GM23338 (cell line): Measurements from ENCODE around the gene PDXDC1. TPM values are rescaled to one million over a fixed set of nuclear protein-coding genes. Genes with fewer than 3 reads are reported as not detected.
"Not testable (repeated sequence)": the region's sequence is repeated elsewhere in the genome, so short reads cannot be mapped to it uniquely, and the experiment has no call there.

Source experiments
- ATAC-seq: fragments of 200-7000 bp; cut with Tn5 transposase; 3 replicates; pipeline ENCODE4 v1.9.1; 2020
- DNase-seq: peaks from one replicate; pipeline ENCODE4 v3.0.0-alpha.2; 2015; ENCODE audit warnings: low spot score
- H2AFZ ChIP-seq: fragments of 200-600 bp; sonication (generic); 2 replicates; pipeline ENCODE4 v1.8.0; 2016; ENCODE audit warnings: antibody characterized with exemption, mild to moderate bottlenecking, moderate library complexity
- H3F3A ChIP-seq: fragments of 200-600 bp; sonication (generic); replicated peaks from 2 replicates; pipeline ENCODE4 v1.8.0; 2017; ENCODE audit warnings: antibody characterized with exemption, mixed run types, low read depth
- H3K27ac ChIP-seq: fragments of 200-600 bp; sonication (generic); 2 replicates; pipeline ENCODE4 v1.6.1; 2016; ENCODE audit warnings: low read depth
- H3K27me3 ChIP-seq: fragments of 200-600 bp; sonication (generic); 2 replicates; pipeline ENCODE4 v1.8.0; 2016; ENCODE audit warnings: mild to moderate bottlenecking, mixed run types, moderate library complexity; ENCODE audit not compliant: insufficient read depth
- H3K36me3 ChIP-seq: fragments of 200-600 bp; sonication (generic); 2 replicates; pipeline ENCODE4 v1.8.0; 2016; ENCODE audit warnings: mild to moderate bottlenecking; ENCODE audit not compliant: insufficient read depth
- H3K4me1 ChIP-seq: fragments of 200-600 bp; sonication (generic); 2 replicates; pipeline ENCODE4 v1.8.0; 2016; ENCODE audit warnings: mild to moderate bottlenecking, moderate library complexity; ENCODE audit not compliant: insufficient read depth
- H3K4me2 ChIP-seq: fragments of 200-600 bp; sonication (generic); 2 replicates; pipeline ENCODE4 v1.7.1; 2017; ENCODE audit warnings: mixed run types
- H3K4me3 ChIP-seq: fragments of 200-600 bp; sonication (generic); 2 replicates; pipeline ENCODE4 v1.6.1; 2016; ENCODE audit warnings: mixed run types
- H3K79me2 ChIP-seq: fragments of 200-600 bp; sonication (generic); replicated peaks from 2 replicates; pipeline ENCODE4 v1.8.0; 2017; ENCODE audit warnings: mild to moderate bottlenecking; ENCODE audit not compliant: insufficient read depth
- H3K9me2 ChIP-seq: fragments of 200-600 bp; sonication (generic); 2 replicates; pipeline ENCODE4 v1.8.0; 2017; ENCODE audit not compliant: insufficient read depth
- H4K20me1 ChIP-seq: fragments of 200-600 bp; sonication (generic); replicated peaks from 2 replicates; pipeline ENCODE4 v1.8.0; 2017; ENCODE audit warnings: mild to moderate bottlenecking; ENCODE audit not compliant: insufficient read depth
- H3K27ac Mint-ChIP-seq: 2 replicates; pipeline ENCODE4 v1.8.0; 2020; ENCODE audit warnings: inconsistent platforms, mild to moderate bottlenecking, moderate library complexity, mixed read lengths
- H3K27me3 Mint-ChIP-seq: 3 replicates; pipeline ENCODE4 v1.8.0; 2022; ENCODE audit warnings: low read depth, mild to moderate bottlenecking, moderate library complexity, mixed read lengths, inconsistent platforms; ENCODE audit not compliant: insufficient read depth, poor library complexity
- H3K36me3 Mint-ChIP-seq: 3 replicates; pipeline ENCODE4 v1.8.0; 2021; ENCODE audit warnings: low read depth, mild to moderate bottlenecking, inconsistent platforms, moderate library complexity, mixed read lengths
- H3K4me1 Mint-ChIP-seq: 3 replicates; pipeline ENCODE4 v1.8.0; 2020; ENCODE audit warnings: mild to moderate bottlenecking, inconsistent platforms, mixed read lengths
- H3K4me3 Mint-ChIP-seq: 3 replicates; pipeline ENCODE4 v1.8.0; 2021; ENCODE audit warnings: moderate library complexity, mild to moderate bottlenecking, inconsistent platforms, mixed read lengths
- H3K9me3 Mint-ChIP-seq: 3 replicates; pipeline ENCODE4 v1.8.0; 2020; ENCODE audit warnings: moderate library complexity, mild to moderate bottlenecking, inconsistent platforms, mixed read lengths
- CREB1 ChIP-seq: fragments of 250-450 bp; sonication (Bioruptor Pico); IDR thresholded peaks from 2 replicates; pipeline ENCODE4 v1.5.0; 2020; ENCODE audit warnings: low read depth, mild to moderate bottlenecking, moderate library complexity
- POLR2AphosphoS5 ChIP-seq: IDR thresholded peaks from 2 replicates; pipeline ENCODE4 v1.6.1; 2016; ENCODE audit warnings: antibody characterized with exemption, low read depth
- long read RNA-seq: library from polyadenylated mRNA; unstranded; transcript quantifications from one replicate; pipeline ENCODE4 v2.0.0, GENCODE V29; 2020; ENCODE audit not compliant: unreplicated experiment
- polyA plus RNA-seq: library from polyadenylated mRNA; unstranded; fragments of >200 nt; fragmentation: Nextera tagmentation; extraction: Ambion mirVana; gene quantifications from 2 replicates; pipeline ENCODE4 v1.2.1, GENCODE V29; 2016
- total RNA-seq: library from RNA; depleted of rRNA; stranded (reverse); fragments of >200 nt; shearing (Covaris generic); gene quantifications from 2 replicates; pipeline ENCODE4 v1.2.3, GENCODE V29; 2014; rRNA removed
- TF ChIP-seq, protein P1 (sequence below): IDR thresholded peaks from 2 replicates; pipeline ENCODE4 v1.6.1; 2016; ENCODE audit warnings: antibody characterized with exemption

Gene PDXDC1, protein sequence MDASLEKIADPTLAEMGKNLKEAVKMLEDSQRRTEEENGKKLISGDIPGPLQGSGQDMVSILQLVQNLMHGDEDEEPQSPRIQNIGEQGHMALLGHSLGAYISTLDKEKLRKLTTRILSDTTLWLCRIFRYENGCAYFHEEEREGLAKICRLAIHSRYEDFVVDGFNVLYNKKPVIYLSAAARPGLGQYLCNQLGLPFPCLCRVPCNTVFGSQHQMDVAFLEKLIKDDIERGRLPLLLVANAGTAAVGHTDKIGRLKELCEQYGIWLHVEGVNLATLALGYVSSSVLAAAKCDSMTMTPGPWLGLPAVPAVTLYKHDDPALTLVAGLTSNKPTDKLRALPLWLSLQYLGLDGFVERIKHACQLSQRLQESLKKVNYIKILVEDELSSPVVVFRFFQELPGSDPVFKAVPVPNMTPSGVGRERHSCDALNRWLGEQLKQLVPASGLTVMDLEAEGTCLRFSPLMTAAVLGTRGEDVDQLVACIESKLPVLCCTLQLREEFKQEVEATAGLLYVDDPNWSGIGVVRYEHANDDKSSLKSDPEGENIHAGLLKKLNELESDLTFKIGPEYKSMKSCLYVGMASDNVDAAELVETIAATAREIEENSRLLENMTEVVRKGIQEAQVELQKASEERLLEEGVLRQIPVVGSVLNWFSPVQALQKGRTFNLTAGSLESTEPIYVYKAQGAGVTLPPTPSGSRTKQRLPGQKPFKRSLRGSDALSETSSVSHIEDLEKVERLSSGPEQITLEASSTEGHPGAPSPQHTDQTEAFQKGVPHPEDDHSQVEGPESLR
- total RNA-seq (86.1 and 91.6 TPM in 2 replicates), polyA plus RNA-seq (39.0 and 40.0 TPM in 2 replicates)
- long read RNA-seq, full-length matches to known transcripts = 8 of 31 reads
- long read RNA-seq, partial matches to known transcripts = 8 of 31 reads
- long read RNA-seq, other reads (novel, unspliced or antisense) = 15 of 31 reads

DNA sequence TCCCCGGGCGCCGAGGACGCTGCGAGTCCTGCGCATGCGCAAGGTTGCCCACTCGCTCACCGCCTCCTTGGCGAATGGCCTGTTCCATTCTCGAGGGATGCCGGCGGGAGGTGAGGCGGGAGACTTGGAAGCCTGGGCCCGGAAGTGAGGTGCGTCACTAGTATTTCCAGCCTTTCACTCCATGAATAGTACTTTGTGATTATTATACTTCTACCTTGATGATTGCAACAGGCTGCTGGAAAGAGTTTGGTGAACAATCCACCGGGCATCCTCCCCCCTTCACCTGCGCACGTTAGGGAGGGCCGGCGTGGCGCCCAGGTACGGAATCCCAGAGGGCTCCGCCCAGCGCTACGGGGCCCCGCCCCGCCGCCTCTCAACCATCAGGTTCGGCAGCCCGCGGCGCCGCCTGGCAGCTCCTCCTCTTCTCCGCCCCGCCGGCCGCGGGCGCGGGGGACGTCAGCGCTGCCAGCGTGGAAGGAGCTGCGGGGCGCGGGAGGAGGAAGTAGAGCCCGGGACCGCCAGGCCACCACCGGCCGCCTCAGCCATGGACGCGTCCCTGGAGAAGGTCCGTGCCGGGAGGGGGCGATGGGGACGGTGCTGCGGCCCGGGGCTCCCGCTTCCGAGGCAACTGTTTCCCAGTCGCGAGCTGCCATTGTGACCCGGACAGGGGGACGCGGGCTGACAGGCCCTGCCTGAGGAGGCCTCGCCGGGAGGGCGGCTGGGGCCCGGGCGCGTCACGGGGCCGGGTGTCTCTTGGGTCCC is at the start of gene PDXDC1:
TSS of gene PDXDC1 (plus strand) at position 371 of the 762 bp plus-strand sequence. CDS start at position 545, 174 bp downstream.
- peak within 1 kb of the TSS; percentile 96 for H2AFZ ChIP-seq
- H3K9me2 ChIP-seq, H3K27me3 Mint-ChIP-seq, H3K36me3 ChIP-seq, H3K27me3 ChIP-seq, H3K9me3 Mint-ChIP-seq, H3F3A ChIP-seq, H3K36me3 Mint-ChIP-seq: not testable (repeated sequence)
- peaks cover 14% of the 10 kb centered on the region for H3K4me1 Mint-ChIP-seq
- DNase-seq (peak; percentile 98), ATAC-seq (peak; percentile 93)
- H3K27ac Mint-ChIP-seq = peak within 1 kb of the TSS; percentile 94
- H4K20me1 ChIP-seq = peaks cover 16% of the 10 kb centered on the region; the same call in 1 of the 2 replicates
- H3K4me3 Mint-ChIP-seq = peak within 1 kb of the TSS; percentile 94
- TF ChIP-seq, protein P1, sequence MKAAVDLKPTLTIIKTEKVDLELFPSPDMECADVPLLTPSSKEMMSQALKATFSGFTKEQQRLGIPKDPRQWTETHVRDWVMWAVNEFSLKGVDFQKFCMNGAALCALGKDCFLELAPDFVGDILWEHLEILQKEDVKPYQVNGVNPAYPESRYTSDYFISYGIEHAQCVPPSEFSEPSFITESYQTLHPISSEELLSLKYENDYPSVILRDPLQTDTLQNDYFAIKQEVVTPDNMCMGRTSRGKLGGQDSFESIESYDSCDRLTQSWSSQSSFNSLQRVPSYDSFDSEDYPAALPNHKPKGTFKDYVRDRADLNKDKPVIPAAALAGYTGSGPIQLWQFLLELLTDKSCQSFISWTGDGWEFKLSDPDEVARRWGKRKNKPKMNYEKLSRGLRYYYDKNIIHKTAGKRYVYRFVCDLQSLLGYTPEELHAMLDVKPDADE = peak; percentile 41; the same call in 1 of the 2 replicates
- peak; percentile 94 for TF ChIP-seq POLR2AphosphoS5
- TF ChIP-seq CREB1 (CRISPR knock-in tag) = peak; percentile 54
- H3K4me2 ChIP-seq = peak within 1 kb of the TSS; percentile 100
- peak within 1 kb of the TSS; percentile 100 for H3K4me3 ChIP-seq
- H3K79me2 ChIP-seq = peaks cover 38% of the 10 kb centered on the region
- peaks cover 14% of the 10 kb centered on the region for H3K4me1 ChIP-seq
- peak within 1 kb of the TSS; percentile 76 for H3K27ac ChIP-seq

DNA sequence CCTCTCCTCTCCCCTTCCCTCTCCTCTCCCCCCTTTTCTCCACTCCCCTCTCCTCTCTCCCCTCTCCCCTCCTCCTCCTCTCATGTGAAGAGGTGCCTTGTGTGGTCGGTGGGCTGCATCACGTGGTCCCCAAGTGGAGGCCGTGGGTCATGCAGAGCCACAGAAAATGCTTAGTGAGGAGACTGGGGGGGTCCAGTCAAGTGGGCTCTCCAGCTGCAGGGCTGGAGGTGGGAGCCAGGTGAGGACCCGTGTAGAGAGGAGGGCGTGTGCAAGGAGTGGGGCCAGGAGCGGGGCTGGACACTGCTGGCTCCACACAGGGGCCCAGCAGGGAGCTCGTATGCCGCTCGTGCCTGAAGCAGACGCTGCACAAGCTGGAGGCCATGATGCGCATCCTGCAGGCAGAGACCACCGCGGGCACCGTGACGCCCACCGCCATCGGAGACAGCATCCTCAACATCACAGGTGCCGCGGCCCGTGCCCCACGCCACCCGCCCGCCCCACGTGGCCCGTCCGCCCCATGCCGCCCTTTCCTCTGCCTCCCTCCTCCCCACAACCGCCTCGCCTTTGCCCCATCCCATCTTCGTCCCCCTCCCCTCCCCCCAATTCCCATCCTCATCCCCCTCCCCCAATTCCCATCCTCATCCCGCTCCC is 46.6 kb upstream of the PDXDC1 start:
- H3K36me3 Mint-ChIP-seq, H2AFZ ChIP-seq, H3K27ac ChIP-seq, H3K36me3 ChIP-seq, H3K4me2 ChIP-seq, H3K4me1 ChIP-seq, H3K79me2 ChIP-seq, H3K9me2 ChIP-seq, H3K4me3 Mint-ChIP-seq, H3K27me3 Mint-ChIP-seq, H3K4me3 ChIP-seq, H3K27me3 ChIP-seq, H3K9me3 Mint-ChIP-seq, H3K4me1 Mint-ChIP-seq, H4K20me1 ChIP-seq, H3F3A ChIP-seq, H3K27ac Mint-ChIP-seq: not testable (repeated sequence)
- DNase-seq = peak; percentile 53
- peak; percentile 53 for ATAC-seq

DNA sequence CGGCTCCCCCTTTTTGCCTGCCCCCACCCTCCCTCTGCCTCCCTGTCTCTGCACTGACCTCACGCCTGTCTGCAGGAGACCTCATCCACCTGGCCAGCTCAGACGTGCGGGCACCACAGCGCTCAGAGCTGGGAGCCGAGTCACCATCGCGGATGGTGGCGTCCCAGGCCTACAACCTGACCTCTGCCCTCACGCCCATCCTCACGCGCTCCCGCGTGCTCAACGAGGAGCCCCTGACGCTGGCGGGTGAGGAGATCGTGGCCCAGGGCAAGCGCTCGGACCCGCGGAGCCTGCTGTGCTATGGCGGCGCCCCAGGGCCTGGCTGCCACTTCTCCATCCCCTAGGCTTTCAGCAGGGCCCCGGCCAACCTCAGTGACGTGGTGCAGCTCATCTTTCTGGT is 45.6 kb upstream of the PDXDC1 start:
- H2AFZ ChIP-seq, H3K4me3 ChIP-seq, H4K20me1 ChIP-seq, H3K79me2 ChIP-seq, H3K36me3 ChIP-seq, ATAC-seq, H3K4me1 ChIP-seq, H3K27ac Mint-ChIP-seq, H3K36me3 Mint-ChIP-seq, H3K27ac ChIP-seq, H3K27me3 ChIP-seq, H3K4me1 Mint-ChIP-seq, H3K4me3 Mint-ChIP-seq, H3F3A ChIP-seq, H3K9me2 ChIP-seq, H3K27me3 Mint-ChIP-seq, H3K9me3 Mint-ChIP-seq, DNase-seq, H3K4me2 ChIP-seq: not testable (repeated sequence)

DNA sequence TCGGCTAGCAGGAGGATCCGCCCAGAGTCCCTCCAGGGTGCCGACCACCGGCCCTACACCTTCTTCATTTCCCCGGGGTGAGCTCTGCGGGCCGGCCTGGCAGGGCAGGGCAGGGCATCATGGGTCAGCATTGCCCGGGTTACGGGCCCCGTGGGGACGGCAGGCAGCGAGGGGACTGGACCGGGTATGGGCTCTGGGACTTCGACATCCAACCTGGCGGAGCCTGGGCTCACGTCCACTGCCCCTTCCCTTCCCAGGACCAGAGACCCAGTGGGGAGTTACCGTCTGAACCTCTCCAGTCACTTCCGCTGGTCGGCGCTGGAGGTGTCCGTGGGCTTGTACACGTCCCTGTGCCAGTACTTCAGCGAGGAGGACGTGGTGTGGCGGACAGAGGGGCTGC is 44.6 kb upstream of the PDXDC1 start:
- H3K27ac Mint-ChIP-seq, H3K27me3 Mint-ChIP-seq, H4K20me1 ChIP-seq, H3K4me1 Mint-ChIP-seq, H2AFZ ChIP-seq, H3K9me2 ChIP-seq, H3F3A ChIP-seq, H3K4me3 Mint-ChIP-seq, H3K36me3 ChIP-seq, H3K4me1 ChIP-seq, ATAC-seq, H3K79me2 ChIP-seq, DNase-seq, H3K36me3 Mint-ChIP-seq, H3K27me3 ChIP-seq, H3K4me2 ChIP-seq, H3K27ac ChIP-seq, H3K9me3 Mint-ChIP-seq, H3K4me3 ChIP-seq: not testable (repeated sequence)

DNA sequence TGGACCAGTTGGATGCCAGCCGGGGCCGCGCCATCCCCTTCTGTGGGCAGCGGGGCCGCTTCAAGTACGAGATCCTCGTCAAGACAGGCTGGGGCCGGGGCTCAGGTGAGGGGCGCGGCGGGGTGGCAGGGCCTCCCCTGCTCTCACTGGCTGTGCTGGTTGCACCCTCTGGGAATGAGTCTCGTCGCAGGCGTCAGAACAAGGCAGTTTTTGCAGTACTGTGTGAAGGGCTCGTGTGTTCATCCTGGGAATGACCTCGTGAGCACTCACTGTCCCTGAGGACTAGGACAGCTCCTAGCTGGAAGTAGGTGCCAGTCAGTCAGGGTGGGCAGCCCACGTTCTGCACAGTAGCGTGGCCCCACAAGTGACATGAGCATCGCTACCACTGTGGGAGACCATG is 43.9 kb upstream of the PDXDC1 start:
- not testable (repeated sequence) for H3K4me1 Mint-ChIP-seq, H3K4me1 ChIP-seq, H3K36me3 Mint-ChIP-seq, DNase-seq, H3K9me2 ChIP-seq, H3K4me3 ChIP-seq, H3K27me3 Mint-ChIP-seq, H4K20me1 ChIP-seq, H3K36me3 ChIP-seq, H2AFZ ChIP-seq, H3K4me2 ChIP-seq, H3K27me3 ChIP-seq, ATAC-seq, H3F3A ChIP-seq, H3K4me3 Mint-ChIP-seq, H3K27ac Mint-ChIP-seq, H3K27ac ChIP-seq, H3K9me3 Mint-ChIP-seq, H3K79me2 ChIP-seq
